ENCODE data around the gene ILDR2.
"Not testable (repeated sequence)": the region's sequence is repeated elsewhere in the genome, so short reads cannot be mapped to it uniquely, and the experiment has no call there.

ILDR2 gene

DNA sequence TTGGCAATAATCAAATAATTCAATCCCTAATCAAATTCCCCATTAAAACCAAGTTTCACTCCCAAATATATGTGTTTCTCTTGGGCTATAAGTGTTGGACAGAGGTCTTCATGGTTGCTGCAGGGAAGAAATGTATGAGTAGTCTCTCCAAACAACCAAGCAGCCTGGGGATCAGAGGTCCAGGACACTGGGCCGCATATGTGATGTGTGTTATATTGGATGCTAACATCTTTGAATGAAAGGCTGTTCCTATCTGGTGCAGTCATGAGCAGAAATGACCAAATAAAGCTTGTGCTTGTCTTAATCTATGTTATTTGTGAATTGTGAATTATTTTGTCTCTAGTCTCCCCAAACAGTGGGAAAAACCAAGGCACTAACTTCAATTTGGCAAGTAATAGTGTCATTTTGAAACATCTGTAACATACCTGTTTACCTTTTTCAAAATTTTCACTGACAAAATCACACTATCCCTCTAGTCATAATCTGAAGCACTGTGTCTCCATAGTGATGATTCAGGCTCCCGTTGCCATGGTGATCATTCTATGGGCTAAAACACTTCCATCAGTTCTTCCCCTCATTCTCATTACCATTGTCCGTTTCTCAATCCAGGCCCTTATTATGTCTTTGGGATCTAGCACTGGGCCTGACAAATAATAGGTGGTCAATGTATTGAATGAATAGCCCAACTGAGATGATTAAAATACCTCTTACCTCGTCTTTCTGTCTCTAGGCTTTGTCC lies 86.8 kb downstream of the ILDR2 start:
- DNase-seq (ENCODE audit: low spot score): no peak

DNA sequence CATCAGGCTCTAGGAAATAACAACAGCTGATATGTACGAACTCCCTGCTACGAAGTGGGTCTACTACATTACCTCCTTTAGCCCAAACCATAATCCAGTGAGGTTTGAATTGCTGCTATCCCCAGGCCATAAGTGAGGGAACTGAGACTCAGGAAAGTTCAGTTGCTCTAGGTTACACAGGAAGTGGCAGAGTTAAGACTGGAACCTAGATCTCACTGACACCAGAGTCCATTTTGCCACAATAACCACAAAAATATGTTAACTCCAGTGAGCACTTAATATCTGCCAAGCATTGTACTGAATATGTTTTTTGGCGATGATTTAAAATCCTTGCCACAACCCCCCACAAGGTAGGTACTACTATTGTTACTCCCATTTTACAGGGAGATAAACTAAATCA lies 90.4 kb downstream of the ILDR2 start:
- no peak for DNase-seq (ENCODE audit: low spot score)

DNA sequence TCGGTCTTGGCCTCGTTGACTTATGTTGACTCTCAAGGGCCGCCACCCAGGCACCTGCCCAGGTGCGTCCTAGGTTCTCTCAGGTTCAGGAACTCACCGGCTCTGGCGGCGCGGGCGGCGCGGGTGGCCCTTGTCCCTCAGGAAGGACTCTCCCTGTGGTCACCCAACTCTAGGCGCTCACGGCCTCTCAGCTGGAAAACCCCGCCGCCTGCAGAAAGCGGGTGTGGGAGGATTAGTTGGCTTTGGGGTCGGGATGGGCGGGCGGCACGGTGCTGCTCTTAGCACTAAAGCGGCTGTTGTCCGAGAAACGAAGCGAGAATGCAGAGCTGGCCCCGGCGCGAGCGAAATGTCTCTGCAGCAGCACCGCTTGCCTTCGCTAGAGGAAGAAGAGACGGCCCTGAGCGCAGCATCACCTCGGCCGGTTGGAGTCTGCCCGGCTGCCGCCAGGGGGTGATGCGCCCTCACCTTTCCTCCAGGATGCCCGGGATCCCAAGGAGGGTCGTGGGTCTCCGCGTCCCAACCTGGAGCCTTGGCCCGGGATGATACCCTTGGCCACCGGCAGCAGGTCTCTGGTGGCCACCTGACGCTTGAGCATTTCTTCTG lies 91.2 kb downstream of the ILDR2 start:
- no peak for DNase-seq (ENCODE audit: low spot score)

DNA sequence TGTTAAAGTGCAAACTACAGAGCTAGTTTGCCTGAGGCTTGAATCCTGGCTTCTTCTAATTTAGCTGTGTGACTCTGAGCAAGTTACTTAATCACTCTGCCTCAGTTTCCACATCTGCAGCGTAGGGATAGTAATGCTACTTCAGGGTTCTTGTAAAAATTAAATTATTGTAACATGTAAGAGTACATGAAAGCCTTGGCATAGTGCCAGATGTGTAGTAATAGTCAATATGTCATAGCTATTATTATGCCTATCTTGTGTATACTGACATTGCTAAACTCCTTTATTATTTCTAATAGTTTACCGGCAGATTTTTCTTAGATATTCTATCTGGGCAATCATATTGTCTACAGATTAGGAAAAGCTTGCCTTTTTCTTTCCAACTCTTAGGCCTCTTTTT lies 92.4 kb downstream of the ILDR2 start:
- DNase-seq (ENCODE audit: low spot score): no peak

DNA sequence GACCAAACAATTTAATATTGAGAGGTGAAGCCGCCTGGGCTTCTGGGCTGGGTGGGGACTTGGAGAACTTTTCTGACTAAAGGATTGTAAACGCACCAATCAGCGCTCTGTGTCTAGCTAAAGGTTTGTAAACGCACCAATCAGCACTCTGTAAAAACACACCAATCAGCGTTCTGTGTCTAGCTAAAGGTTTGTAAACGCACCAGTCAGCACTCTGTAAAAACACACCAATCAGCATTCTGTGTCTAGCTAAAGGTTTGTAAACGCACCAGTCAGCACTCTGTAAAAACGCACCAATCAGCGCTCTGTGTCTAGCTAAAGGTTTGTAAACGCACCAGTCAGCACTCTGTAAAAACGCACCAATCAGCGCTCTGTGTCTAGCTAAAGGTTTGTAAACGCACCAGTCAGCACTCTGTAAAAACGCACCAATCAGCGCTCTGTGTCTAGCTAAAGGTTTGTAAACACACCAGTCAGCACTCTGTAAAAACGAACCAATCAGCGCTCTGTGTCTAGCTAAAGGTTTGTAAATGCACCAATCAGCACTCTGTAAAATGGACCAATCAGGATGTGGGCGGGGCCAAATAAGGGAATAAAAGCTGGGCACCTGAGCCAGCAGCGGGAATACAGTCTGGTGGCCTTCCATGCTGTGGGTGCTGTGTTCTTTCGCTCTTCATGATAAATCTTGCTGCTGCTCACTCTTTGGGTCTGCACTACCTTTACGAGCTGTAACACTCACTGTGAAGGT lies 97.0 kb downstream of the ILDR2 start:
- not testable (repeated sequence) for DNase-seq (ENCODE audit: low spot score)

DNA sequence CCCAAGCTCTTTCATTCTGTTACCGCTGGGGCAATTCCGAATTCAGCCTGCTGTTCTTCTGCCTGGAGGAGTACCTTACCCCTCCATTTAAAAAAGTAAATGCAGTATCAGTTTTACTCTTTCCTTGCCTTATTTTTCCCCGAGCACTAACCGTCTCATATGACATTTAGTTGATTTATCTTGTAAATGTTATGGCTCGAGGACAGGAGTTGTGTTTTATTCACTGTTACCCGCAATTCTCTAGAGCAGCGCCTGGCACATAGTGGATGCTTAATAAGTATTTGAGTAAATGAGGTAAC lies 98.9 kb downstream of the ILDR2 start:
- no peak for DNase-seq (ENCODE audit: low spot score)

DNA sequence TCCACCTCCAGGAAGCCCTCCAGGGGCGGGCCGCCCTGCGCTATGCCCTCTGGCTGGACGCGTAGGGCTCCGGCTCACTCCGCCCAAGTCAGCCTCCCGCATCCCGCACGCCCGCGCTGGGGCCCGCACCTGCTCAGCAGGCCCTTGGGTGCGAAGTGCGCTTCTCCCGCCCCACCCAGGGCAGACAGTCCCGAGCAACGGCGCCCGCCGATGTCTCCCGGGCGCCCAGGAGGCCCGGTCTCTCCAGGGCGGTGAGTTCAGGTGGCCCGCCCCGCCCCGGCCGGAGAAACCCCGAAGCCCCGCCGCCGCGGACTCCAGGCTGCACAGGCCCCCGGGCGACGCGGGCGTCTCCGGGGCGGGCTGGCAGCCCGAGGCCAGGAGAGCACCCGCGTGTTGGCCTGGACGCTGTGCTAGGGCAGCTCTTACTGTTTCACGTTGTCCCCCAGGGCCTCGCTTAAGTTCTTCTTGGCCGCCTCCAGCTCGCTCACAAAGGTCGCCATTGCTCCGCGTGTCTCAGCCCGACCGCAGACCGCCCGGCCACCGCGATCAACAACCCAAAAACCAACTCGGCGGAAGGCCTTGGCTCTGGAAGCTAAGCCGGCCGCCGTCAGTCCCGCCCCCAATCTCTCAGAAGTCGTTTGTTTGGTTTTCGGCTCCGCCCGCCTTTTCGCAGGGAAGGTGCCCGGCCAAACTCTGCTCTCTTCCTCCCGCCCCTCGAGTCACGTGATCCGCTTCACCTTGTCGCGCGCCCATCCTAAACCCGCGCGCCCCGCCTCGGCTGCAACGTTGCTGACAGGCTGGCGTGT lies 99.4 kb downstream of the ILDR2 start, which contains the start of gene TADA1:
Gene TADA1, minus strand, starts transcription at position 531 of the 806 bp plus-strand sequence. Its CDS starts 31 bp downstream, at position 500.
- DNase-seq (ENCODE audit: low spot score): peak; percentile 99

DNA sequence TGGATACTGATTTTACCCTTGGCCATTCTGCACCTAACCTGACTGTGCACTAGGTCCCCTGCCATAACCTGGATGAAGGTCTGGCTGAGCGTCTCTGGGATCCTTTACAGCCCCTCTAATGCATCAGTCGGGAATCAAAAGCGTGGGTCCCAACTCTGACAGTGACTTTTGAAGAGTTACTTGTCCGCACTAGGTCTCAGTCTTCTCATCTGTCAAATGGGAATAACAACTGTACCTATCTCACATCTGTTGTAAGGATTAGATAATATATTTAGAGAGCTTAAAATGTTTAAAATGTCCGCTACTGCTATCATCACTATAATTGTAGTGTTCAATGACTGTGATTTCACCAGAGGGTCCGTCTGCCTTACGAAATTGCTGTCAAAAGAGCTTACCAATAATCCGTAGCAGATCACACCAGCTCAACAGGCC lies 100.0 kb downstream of the ILDR2 start:
- no peak for DNase-seq (ENCODE audit: low spot score)

DNA sequence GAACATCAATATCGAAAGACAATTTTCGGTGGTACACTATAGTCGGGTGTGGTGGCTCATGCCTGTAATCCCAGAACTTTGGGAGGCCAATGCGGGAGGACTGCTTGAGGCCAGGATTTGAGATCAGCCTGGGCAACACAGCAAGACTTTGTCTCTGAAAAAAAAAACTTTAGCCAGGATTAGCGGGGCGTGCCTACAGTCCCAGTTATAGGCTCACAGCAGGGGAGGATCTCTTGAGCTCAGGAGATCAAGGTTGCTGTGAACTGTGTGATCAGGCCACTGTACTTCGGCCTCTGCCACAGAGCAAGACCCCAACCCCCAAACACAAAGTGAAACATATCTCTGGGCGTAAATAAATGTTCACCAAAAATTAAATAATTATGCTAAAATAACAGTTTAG lies 100.9 kb downstream of the ILDR2 start:
- no peak for DNase-seq (ENCODE audit: low spot score)

DNA sequence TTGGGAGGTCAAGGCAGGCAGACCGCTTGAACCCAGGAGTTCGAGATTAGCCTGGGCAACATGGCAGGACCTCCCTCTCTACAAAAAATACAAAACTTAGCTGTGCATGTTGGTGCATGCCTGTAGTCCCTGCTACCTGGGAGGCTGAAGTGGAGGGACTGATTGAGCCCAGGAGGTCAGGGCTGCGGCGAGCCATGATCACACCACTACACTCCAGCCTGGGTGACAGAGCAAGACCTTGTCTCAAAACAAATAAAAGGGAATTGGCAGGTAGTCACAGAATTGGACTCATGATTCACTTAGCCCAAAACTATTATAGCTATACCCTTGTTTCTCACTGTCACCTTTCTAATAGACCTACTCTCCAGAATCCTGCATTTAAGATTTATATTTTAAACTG lies 104.8 kb downstream of the ILDR2 start:
- no peak for DNase-seq (ENCODE audit: low spot score)

DNA sequence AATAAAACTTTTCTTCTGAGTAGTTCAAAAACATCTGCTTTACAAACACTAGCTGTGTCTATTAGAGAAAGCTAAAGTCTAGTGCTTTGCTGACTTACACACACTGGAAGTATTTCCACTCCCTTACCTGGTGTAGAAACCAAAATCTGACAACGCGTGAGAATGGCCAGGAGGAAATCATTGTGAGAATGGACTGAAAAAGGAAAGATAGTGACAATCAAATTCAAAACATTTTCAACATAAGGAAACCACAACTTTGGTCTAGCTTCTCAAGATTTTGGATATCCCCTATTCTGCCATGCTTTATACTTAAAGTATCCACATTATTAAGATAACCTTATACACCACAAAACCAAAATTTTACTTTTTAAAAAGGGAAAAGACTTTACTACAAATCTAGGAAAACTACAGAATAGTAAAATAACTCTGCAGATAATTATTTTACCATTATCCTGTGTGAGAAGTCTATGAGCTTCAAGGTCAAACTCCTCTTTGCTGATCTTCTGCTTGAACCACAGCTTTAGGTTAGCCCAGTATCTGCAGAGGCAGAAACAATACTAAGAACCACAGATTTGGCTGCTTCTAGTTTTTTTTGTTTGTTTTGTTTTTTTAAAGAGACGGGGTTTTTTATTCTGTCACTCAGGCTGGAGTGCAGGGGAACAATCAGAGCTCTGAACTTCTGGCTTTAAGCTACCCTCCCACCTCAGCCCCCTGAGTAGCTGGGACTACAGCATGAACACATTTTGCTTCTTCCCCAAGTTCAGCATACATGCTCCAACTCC lies 105.8 kb downstream of the ILDR2 start:
- DNase-seq (ENCODE audit: low spot score): no peak

DNA sequence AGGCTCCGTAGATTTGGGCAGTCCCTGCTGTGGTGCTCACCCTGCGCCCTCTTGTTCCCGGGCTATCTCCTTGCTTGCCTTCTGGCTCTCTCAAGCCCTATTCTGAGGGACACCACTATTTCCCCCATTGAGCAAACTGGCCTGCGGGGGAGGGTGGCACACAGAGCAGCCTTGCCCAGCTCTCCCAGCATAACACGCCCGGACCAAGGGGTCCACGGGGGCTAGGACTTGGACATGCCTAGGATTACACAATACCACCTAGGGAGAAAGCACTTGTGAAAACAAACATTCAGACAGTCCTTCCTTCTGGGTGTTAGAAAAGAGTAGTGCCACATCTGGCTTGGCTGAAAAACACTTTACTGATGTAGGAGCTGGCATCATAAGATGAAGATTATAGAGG lies 106.7 kb downstream of the ILDR2 start:
- no peak for DNase-seq (ENCODE audit: low spot score)

DNA sequence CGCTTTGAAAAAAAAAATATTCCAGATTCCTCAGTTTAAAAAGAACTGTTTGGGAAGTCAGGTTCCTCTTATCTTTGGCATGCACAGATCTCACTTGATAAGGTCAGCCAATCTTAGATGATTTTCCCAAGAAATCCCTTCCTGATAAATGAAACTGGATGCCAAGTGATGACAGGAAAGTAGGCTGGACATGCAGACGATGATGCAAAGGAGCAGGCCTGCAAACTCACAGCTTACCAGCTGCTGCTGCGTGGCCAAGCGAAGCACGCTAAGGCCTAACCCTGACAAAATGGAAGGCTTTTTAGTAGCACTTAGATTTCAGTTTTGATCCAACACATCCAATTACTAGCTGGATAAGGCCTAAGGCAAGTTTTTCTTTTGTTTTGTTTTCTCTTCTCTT lies 109.4 kb downstream of the ILDR2 start:
- no peak for DNase-seq (ENCODE audit: low spot score)

DNA sequence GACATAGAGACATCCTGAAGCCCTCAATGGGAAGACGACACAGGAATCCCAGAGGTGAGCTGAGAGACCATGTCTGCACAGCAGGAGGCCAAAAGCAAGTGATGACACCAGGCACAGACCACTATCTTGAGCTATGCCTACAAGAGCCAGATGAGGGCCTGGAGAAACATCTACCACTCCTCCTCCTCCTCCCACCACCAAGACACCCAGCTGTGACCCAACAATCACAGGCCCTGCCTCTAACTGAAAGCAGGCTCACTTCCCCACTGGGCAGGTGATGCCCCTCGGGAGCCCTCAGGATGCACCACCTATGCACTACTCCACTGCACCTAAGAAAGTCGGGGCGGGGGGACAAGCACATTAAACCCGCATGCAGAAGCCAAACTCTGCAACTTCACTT lies 115.7 kb downstream of the ILDR2 start:
- no peak for DNase-seq (ENCODE audit: low spot score)

DNA sequence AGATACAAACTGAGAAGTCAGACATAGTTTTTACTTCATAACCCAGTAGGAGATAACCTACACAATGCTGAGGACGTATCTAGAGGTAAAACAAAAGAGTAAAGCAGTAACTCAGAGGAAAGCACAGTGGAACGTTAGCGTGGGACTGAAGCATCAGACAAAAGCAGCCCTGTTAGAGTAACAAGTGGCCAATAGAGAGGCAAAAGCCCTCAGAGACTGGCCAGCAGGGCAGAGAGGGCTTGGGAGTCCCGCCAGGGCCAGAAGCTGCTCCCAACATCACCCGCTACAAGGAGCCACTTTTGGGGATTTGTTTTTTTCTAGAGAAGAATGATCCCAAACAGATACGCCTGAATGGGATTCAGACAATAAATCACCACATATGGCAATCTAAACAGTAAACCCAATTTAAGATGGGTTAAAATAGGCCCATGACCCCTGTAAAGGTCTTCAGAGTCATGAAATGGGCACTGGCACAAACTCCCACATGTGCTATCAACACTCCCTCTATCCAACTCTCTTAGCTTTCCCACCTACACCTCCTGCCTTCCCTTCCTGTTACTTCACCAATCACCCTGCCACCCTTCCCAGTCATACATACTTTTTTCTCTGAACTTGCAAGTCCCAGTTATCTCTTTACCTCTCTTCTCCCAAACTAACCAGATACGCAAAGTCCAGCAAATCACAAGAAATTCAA lies 116.5 kb downstream of the ILDR2 start:
- DNase-seq (ENCODE audit: low spot score): no peak
